Activated CD8-positive, alpha-beta T cell treated with anti-CD3 and anti-CD28 coated beads for 36 hours (primary cell): ENCODE data around the gene VSIG8. TPM values are rescaled to one million over a fixed set of nuclear protein-coding genes. Genes with fewer than 3 reads are reported as not detected.
A peak's percentile ranks its signal among the peaks of the same experiment; 100 is the strongest.

Experiments
- ATAC-seq: fragments of 200-7000 bp; cut with Tn5 transposase; one replicate; pipeline ENCODE4 v1.10.0; 2021; ENCODE audit warnings: mild to moderate bottlenecking, moderate library complexity
- CTCF ChIA-PET: fragments of 350-600 bp; sonication (Branson Sonifier 250); formaldehyde crosslinking; loops from one replicate; lab custom pipeline; 2021; ENCODE audit warnings: antibody characterized with exemption; lab: Charles Lee
- POLR2A ChIA-PET: fragments of 350-600 bp; sonication (Branson Sonifier 250); formaldehyde crosslinking; loops from one replicate; lab custom pipeline; 2021; ENCODE audit warnings: antibody characterized with exemption; lab: Charles Lee
- DNase-seq: peaks from one replicate; pipeline ENCODE4 v3.0.0-alpha.2; 2020
- H3K27ac Mint-ChIP-seq: one replicate; pipeline ENCODE4 v1.8.0; 2021; ENCODE audit warnings: mild to moderate bottlenecking, mixed read lengths
- H3K27me3 Mint-ChIP-seq: one replicate; pipeline ENCODE4 v1.8.0; 2021; ENCODE audit warnings: mixed read lengths
- H3K36me3 Mint-ChIP-seq: one replicate; pipeline ENCODE4 v1.8.0; 2021; ENCODE audit warnings: low read depth, mixed read lengths
- H3K4me1 Mint-ChIP-seq: one replicate; pipeline ENCODE4 v1.8.0; 2021; ENCODE audit warnings: low read depth, mixed read lengths
- H3K4me3 Mint-ChIP-seq: one replicate; pipeline ENCODE4 v1.8.0; 2021; ENCODE audit warnings: mild to moderate bottlenecking, moderate library complexity, mixed read lengths
- H3K9me3 Mint-ChIP-seq: one replicate; pipeline ENCODE4 v1.8.0; 2021; ENCODE audit warnings: mixed read lengths
- intact Hi-C: fragments of 100-400 bp; cut with micrococcal nuclease; formaldehyde crosslinking; loops from one replicate; pipeline ENCODE4 v1.10.0; 2022
- total RNA-seq, 2 experiments: library from RNA; stranded (reverse); gene quantifications; one replicate each; pipeline ENCODE4 v1.2.3, GENCODE V29; 2021
- TF ChIP-seq, protein P1 (sequence below): fragments of 200-600 bp; IDR thresholded peaks from one replicate; pipeline ENCODE4 v1.8.0; 2022; ENCODE audit warnings: antibody characterized with exemption, mild to moderate bottlenecking

VSIG8 gene
- total RNA-seq, 2 experiments from 2014 or later: not detected

DNA sequence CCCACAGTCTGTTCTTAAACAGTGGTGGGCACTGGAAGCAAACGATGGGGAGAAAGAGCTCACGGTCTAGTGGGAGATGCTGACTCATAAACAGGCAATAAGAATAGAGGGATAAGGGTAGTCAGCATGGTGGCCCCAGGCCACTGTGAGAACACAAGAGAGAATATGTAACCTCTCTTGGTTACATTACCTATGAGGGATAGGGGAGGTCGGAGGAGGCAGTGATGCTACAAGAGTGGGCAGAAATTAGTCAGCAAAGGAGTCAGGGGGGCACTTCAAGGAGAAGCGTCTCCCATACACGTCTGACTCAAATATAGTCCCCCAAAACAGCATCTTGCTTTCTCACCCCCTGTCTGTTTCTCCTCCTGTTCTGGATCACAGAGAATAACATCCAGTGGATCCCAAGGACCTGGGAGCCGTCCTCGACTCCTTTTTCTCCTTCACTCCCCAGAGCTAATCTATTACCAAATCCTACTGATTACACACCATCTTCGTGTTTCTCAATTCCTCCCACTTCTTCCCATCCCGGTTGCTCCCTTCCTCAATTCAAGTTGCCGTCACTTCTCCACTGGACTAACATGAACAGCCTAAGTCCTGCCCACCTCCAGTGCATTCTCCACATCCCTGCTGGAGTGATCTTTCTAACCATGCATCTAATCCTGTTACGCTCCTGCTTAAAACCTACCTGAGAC lies 33.7 kb downstream of the VSIG8 start:
- intact Hi-C loops: no loop called here
- H3K27ac Mint-ChIP-seq: no peak overlapping the region
- CTCF ChIA-PET: interaction anchor here (1.0 kb wide), 1 partner anchor 257 kb away, joined by 3 read pairs; no protein-coding TSS in a partner anchor
- POLR2A ChIA-PET: interaction anchor here (1.3 kb wide), 1 partner anchor 10 kb away, joined by 4 read pairs; no protein-coding TSS in a partner anchor
- H3K36me3 Mint-ChIP-seq: peaks cover 3% of the 10 kb centered on the region
- no peak overlapping the region for H3K4me3 Mint-ChIP-seq
- H3K9me3 Mint-ChIP-seq: peaks cover 4% of the 10 kb centered on the region
- DNase-seq: no peak
- H3K27me3 Mint-ChIP-seq: no peaks in the 10 kb centered on the region
- TF ChIP-seq, protein P1, sequence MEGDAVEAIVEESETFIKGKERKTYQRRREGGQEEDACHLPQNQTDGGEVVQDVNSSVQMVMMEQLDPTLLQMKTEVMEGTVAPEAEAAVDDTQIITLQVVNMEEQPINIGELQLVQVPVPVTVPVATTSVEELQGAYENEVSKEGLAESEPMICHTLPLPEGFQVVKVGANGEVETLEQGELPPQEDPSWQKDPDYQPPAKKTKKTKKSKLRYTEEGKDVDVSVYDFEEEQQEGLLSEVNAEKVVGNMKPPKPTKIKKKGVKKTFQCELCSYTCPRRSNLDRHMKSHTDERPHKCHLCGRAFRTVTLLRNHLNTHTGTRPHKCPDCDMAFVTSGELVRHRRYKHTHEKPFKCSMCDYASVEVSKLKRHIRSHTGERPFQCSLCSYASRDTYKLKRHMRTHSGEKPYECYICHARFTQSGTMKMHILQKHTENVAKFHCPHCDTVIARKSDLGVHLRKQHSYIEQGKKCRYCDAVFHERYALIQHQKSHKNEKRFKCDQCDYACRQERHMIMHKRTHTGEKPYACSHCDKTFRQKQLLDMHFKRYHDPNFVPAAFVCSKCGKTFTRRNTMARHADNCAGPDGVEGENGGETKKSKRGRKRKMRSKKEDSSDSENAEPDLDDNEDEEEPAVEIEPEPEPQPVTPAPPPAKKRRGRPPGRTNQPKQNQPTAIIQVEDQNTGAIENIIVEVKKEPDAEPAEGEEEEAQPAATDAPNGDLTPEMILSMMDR: no peak
- no peak for ATAC-seq
- H3K4me1 Mint-ChIP-seq: peaks cover 53% of the 10 kb centered on the region

DNA sequence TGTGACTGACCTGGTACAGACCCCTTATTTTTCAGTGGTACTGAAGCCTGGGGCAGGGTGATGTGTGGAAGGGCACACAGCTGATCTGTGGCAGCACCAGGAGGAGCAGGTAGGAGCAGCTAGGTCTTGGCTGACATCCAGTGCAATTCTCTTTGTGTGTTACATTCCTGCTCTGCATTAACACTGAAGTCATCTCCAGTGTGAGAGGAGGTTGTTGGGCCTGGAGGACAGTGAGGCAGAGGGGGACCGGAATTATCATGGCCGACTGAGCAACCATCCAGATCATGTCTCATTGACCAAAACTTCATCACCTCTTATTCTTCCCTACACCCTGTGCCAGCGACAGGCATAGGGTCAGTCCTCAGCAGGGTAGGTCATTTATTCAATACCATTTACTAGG lies 34.3 kb downstream of the VSIG8 start:
- intact Hi-C loops: no loop called here

GRCh38 chr1:159827549-159827948 lies 34.9 kb downstream of the VSIG8 start:
- DNase-seq (no peak), ATAC-seq (no peak)
- Mint-ChIP-seq H3K36me3 (peaks cover 3% of the 10 kb centered on the region), H3K4me1 (peaks cover 53% of the 10 kb centered on the region), H3K9me3 (peaks cover 4% of the 10 kb centered on the region), H3K4me3 (peak overlapping the region; percentile 51), H3K27ac (peak overlapping the region; percentile 88), H3K27me3 (no peaks in the 10 kb centered on the region)
- CTCF ChIA-PET: interaction anchor here (1.1 to 2.0 kb wide), 4 partner anchors 63 to 180 kb away, joined by 3 to 8 read pairs (median 4); no protein-coding TSS in a partner anchor
- TF ChIP-seq, protein P1: no peak
- intact Hi-C loops: no loop called here
- POLR2A ChIA-PET: interaction anchor here (1.3 to 2.1 kb wide), 3 partner anchors 23 to 98 kb away, joined by 3 to 10 read pairs (median 5); partner anchors contain the start of gene TAGLN2

More for the DNA sequence above, 34.3 kb downstream of the VSIG8 start:
- Mint-ChIP-seq H3K36me3 (peaks cover 3% of the 10 kb centered on the region), H3K4me3 (no peak overlapping the region), H3K9me3 (peaks cover 4% of the 10 kb centered on the region), H3K27ac (no peak overlapping the region), H3K4me1 (peaks cover 53% of the 10 kb centered on the region), H3K27me3 (no peaks in the 10 kb centered on the region)
- TF ChIP-seq, protein P1: no peak
- no peak for DNase-seq
- no peak for ATAC-seq
- ChIA-PET CTCF (interaction anchor here (1.0 kb wide), 1 partner anchor 258 kb away, joined by 3 read pairs; no protein-coding TSS in a partner anchor), POLR2A (interaction anchor here (1.3 to 2.0 kb wide), 2 partner anchors 9 to 97 kb away, joined by 4 to 5 read pairs; partner anchors contain the start of gene TAGLN2)

DNA sequence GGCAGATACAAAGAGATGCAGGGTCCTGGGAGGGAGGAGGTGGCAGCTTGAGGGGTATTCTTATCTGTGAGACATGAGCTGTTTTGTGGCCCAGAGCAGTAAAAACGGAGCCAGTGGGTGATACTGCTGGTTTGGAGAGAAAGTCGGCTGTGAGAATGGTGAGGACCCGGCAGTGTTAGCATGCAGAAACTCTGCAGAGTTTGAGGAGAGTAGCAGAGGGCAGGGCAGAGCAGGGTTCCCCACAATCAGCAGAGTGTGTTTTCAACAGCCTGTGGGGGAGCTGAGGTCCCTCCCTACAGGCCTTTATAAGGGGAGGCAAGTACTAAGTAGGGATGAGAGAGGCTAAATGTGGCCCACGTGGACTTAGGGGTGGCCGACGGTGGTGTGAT lies 35.4 kb downstream of the VSIG8 start:
- Mint-ChIP-seq H3K27me3 (no peaks in the 10 kb centered on the region), H3K27ac (peak overlapping the region; percentile 88), H3K9me3 (peaks cover 4% of the 10 kb centered on the region), H3K36me3 (peaks cover 3% of the 10 kb centered on the region), H3K4me1 (peaks cover 53% of the 10 kb centered on the region), H3K4me3 (peak overlapping the region; percentile 51)
- ChIA-PET CTCF (interaction anchor here (0.6 to 2.0 kb wide), 6 partner anchors 28 to 181 kb away, joined by 3 to 8 read pairs (median 4); partner anchors contain the start of gene DUSP23), POLR2A (interaction anchor here (0.7 to 2.1 kb wide), 5 partner anchors 18 to 98 kb away, joined by 3 to 10 read pairs (median 5); partner anchors contain the start of gene TAGLN2)
- intact Hi-C loops: no loop called here
- ATAC-seq: no peak
- no peak for DNase-seq
- TF ChIP-seq, protein P1: no peak
